WTC11 (cell line): ENCODE data around the gene GNL1.

Source experiments
- ATF2 ChIP-seq: sonication (generic); formaldehyde crosslinking; IDR thresholded peaks from 2 replicates; pipeline ENCODE4 v1.8.1; 2022; ENCODE audit warnings: low read depth, missing genetic modification reagents, borderline replicate concordance
- E2F4 ChIP-seq: sonication (generic); formaldehyde crosslinking; IDR thresholded peaks from 2 replicates; pipeline ENCODE4 v1.8.1; 2022; ENCODE audit warnings: low read depth, mild to moderate bottlenecking, moderate library complexity, missing genetic modification reagents, borderline replicate concordance
- GTF2I ChIP-seq: fragments of 250-450 bp; sonication (Bioruptor Pico); conservative IDR thresholded peaks from 2 replicates; pipeline ENCODE4 v1.4.0; 2021; ENCODE audit warnings: mild to moderate bottlenecking
- JUN ChIP-seq: sonication (generic); formaldehyde crosslinking; IDR thresholded peaks from 2 replicates; pipeline ENCODE4 v1.8.0; 2023; ENCODE audit warnings: mild to moderate bottlenecking, missing genetic modification reagents
- TEAD4 ChIP-seq: sonication (generic); formaldehyde crosslinking; IDR thresholded peaks from 2 replicates; pipeline ENCODE4 v1.8.0; 2022; ENCODE audit warnings: mild to moderate bottlenecking, missing genetic modification reagents
- USF2 ChIP-seq: sonication (generic); formaldehyde crosslinking; IDR thresholded peaks from 2 replicates; pipeline ENCODE4 v1.8.1; 2023; ENCODE audit warnings: mild to moderate bottlenecking, missing genetic modification reagents, moderate library complexity
- TF ChIP-seq, protein P1 (sequence below): sonication (generic); formaldehyde crosslinking; IDR thresholded peaks from 2 replicates; pipeline ENCODE4 v1.8.0; 2022; ENCODE audit warnings: mild to moderate bottlenecking, missing genetic modification reagents
- TF ChIP-seq, protein P2 (sequence below): fragments of 200-600 bp; IDR thresholded peaks from 2 replicates; pipeline ENCODE4 v1.8.0; 2022; ENCODE audit warnings: antibody characterized with exemption

- no peak for TF ChIP-seq TEAD4
- TF ChIP-seq E2F4 (CRISPR knock-in tag) = no peak
- no peak for TF ChIP-seq JUN
- no peak for TF ChIP-seq ATF2 (CRISPR knock-in tag)
- TF ChIP-seq GTF2I (CRISPR knock-in tag) = no peak
- TF ChIP-seq, protein P1, sequence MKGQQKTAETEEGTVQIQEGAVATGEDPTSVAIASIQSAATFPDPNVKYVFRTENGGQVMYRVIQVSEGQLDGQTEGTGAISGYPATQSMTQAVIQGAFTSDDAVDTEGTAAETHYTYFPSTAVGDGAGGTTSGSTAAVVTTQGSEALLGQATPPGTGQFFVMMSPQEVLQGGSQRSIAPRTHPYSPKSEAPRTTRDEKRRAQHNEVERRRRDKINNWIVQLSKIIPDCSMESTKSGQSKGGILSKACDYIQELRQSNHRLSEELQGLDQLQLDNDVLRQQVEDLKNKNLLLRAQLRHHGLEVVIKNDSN (CRISPR knock-in tag) = no peak
- TF ChIP-seq USF2 (CRISPR knock-in tag) = no peak
- TF ChIP-seq, protein P2, sequence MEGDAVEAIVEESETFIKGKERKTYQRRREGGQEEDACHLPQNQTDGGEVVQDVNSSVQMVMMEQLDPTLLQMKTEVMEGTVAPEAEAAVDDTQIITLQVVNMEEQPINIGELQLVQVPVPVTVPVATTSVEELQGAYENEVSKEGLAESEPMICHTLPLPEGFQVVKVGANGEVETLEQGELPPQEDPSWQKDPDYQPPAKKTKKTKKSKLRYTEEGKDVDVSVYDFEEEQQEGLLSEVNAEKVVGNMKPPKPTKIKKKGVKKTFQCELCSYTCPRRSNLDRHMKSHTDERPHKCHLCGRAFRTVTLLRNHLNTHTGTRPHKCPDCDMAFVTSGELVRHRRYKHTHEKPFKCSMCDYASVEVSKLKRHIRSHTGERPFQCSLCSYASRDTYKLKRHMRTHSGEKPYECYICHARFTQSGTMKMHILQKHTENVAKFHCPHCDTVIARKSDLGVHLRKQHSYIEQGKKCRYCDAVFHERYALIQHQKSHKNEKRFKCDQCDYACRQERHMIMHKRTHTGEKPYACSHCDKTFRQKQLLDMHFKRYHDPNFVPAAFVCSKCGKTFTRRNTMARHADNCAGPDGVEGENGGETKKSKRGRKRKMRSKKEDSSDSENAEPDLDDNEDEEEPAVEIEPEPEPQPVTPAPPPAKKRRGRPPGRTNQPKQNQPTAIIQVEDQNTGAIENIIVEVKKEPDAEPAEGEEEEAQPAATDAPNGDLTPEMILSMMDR = no peak
Measured at GRCh38 chr6:30554962-30555815, 1.1 kb downstream of the GNL1 start.
